ENCODE measurements around the gene NCS1.

Gene NCS1

DNA sequence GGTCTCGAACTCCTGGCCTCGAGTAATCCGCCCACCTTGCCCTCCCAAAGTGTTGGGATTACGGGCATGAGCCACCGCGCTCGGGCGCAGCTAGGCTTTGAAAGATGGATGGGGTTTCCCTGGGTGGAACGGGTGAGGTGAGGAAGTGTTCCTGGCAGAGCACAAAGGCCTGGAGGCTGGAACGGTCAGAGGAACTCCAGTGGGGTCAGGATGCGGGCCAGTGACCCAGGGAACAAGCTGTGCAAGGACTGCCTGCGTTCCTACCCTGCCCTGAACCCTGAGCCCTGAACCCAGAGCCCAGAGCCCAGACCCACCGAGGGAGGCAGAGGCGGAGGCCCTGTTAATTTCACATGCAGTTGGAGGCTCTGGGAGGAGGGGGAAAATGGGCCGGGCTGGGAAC, 23.4 kb downstream of the NCS1 start:
- no peak for DNase-seq

DNA sequence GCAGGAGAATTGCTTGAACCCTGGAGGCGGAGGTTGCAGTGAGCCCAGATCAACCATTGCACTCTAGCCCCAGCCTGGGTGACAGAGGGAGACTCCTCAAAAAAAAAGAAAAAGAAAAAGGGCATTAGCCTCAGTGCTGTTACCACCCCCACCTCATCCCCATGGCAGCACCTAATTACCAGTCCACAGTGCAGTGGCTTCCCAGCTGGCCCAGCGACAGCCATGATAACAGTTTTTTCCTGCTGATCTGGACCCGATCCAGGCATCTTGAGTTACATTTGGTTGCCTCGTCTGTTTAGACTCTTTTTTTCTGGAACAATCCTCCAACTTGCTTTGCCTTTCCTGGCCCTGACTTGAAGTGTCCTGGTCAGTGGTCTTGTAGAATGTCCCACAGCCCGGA, 24.4 kb downstream of the NCS1 start:
- no peak for DNase-seq

DNA sequence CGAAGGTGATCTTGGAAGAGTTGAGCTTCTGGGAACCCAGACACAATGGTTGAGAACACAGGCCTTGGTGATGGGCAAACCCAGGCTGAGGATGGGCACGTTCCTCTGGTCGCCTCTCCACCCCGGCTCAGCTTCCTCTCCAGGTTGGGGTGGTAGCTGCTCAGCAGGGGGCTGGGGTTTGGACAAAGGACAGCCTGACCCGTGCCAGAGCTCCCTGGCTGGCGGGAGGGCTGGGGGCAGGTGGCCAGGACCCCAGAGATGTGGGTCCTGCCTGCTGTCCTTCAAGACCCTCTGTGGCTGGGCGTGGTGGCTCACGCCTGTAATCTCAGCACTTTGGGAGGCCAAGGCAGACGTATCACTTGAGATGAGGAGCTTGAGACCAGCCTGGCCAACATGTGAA, 25.2 kb downstream of the NCS1 start:
- no peak for DNase-seq

DNA sequence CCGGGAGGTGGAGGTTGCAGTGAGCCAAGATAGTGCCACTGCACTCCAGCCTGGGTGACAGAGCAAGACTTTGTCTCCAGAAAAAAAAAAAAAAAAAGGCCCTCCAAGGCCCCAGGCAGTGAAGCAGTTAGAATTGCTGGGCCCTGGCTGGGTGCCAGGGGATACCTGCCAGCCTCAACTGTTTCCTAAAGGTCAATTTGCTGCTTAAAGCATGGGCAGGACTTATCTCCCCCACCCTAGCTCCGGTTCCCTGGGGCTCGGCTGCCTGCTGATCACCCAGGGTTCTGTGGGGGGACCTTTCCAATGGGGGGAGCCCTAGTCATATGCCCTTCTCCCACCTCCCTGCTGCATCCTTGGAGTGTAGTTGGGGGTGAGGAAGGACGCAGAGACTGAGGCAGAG, 25.7 kb downstream of the NCS1 start:
- no peak for DNase-seq

DNA sequence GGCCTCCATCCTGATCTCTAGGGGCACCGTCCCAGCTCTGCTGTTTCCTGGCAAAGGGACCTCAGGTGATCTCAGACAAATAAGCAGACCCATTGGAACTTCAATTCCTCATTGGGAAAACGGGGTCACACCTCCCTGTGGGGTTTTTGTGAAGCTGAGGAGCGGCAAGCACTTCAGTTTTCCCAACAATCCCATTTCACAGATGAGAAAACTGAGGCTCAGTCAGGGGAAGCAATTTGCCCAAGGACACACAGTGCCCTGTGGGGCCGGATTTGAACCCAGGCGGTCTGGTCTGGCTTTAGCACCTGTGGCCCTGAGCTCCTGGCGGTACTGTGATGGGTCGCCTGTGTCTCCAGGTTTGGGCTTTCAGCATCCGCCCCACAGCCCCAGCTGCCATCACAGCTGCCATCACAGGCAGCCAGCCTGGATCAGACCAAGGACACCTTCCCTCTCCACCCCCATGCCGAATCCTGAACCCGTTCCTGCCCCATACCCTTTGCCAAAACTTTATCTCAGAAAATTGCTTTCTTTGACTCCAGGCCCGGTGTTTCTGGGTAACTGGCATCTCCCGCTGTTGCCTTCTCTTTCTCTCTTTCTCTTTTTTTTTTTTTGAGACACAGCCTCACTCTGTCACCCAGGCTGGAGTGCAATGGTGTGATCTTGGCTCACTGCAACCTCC, 26.4 kb downstream of the NCS1 start:
- DNase-seq = no peak

DNA sequence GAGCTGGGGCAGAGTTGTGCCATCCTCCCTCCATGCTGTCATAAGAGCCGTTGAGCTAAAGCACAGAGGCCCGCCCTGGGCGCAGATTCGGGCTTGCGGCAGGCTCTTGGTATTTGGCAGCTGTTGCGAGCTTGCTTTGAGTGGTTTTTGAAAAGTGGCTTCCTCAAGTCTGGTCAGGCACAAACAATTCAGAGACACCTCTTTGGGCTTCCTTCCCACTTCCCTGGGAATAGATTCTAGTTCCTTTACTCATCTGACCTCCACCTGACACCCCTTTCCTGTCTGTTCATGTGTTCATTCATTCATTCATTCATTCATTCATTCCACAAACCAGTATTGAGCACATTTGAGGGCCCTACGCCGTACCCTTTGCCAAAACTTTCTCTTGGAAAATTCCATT, 27.4 kb downstream of the NCS1 start:
- no peak for DNase-seq

DNA sequence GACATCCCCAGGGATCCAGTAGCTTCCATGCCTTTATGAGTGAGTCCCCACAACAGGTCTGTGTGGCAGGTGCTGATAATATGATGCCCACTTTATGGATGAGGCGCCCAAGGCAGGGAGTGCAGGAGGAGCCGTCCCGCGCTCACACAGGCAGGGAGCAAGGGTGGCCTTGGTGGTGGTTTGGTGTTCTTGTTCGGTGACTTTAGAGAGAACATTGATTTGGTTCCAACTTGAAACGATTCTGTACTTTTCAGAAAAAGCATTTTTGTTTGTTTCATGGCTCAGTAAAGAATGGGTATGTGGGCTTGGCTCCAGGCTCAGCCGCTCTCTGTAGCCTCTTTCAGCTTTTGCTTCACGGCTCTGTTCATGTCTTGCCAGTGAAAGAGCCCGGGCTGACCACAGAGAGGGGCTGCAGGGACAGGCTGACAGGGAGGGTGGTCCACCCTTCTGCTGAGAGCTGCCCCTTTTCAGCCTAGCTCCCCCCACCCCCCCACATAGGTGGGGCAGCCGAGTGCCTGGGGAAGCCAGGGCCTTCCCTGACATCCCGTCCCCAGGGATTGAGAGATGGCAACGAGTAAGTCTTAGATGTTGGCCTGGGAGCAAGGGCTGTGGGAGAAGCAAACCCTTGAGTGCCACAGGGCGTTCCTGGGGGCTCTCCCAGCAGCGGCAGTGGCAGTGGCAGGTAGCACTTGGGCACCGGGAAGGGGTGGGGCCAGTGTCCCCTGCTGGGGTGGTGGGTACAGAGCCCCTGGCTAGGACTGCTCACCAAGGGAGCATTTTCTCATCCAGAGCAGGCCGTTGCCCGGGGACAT, 28.0 kb downstream of the NCS1 start:
- DNase-seq = no peak

DNA sequence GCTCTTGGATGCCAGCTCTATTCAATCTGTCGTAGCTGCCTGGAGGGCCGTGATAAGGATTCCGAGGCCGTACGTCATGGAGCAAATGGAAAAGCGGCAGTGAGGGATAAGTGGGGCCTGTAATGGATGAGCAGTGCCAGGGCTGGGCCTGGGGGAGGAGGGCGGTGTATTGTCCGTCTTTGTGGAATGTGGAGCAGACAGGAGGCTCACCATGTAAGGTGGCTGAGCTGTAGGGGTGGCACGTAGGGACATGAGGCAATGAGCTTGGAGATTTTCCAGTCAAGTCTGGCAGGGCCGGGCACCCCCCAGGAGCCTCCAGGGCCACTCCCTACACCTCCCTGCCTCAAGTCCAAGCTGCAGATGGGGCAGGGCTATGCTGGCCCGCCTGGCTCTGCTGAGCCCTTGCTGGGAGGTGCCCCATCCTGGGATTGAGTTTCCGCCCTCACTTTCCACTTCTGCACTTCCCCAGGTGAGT, 29.2 kb downstream of the NCS1 start:
- DNase-seq = no peak

DNA sequence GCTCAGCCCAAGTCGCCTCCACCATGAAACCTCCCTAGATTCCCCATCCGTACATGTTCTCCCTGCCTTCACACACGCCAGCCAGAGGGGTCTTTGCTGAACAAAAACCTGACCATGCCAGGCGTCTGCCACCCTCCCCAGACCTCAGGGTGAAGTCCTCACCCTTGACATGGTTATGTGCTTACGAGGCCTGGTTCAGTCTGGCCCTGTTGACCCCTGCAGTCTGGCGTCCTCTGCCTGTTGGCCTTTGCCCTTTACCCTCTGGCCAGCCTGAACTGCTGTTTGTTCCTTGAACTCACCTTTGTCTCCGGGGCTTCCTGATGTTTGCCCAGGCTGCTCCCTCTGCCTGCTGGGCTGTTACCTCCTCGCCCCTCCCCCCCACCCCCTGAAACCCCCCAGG, 29.8 kb downstream of the NCS1 start:
- DNase-seq = no peak

DNA sequence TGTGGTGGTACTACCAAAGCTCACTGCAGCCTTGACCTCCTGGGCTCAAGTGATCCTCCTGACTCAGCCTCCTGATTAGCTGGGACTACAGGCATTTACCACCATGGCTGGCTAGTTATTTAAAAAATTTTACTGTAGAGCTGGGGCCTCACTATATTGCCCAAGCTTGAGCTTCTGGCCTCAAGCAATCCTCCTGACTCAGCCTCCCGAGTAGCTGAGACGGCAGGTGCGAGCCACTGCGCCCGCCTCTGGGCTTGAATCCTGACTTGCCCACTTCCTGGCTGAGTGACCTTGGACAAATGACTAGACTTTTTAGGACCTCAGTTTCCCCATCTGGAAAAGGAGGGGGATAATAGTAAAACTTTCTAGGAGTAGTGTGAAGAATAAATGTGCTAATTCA, 32.1 kb downstream of the NCS1 start:
- DNase-seq = no peak

DNA sequence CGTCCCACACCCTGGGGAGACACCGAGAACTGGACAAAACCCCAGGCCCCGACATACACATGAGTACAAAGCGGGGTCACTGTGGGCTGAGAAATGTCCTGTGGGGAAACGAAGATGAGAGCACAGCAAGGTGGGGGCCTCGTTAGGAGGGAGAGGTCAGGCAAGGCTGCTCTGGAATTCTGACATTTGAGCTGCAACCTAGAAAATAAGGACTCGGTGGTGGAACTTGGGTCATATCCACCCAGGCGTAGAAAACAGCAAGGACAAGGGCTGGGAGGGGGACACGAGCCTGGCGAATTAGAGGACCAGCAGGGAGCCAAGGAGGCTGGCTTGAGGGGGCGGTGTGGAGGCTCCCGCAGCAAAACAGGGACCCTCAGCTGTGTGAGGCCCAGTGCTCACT, 32.8 kb downstream of the NCS1 start:
- DNase-seq = no peak

DNA sequence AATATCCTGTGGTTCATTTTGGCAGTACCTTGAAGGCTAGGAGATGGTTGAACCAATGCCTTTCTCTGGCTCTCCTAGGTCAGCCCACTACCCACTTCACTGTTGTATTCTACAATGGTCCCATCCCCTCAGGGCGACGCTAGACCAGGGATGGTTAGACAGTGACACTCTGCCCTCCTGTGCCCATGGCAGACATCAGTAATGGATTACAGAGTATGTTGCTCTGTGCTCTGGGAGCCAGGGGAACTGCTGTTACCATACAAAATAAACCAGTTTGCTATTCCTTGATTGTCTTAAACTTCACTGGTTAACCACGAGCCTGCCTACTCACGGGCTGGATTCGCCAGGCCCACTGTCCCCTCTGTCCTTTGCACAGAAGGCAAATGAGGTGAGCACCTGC, 33.7 kb downstream of the NCS1 start:
- DNase-seq = no peak

DNA sequence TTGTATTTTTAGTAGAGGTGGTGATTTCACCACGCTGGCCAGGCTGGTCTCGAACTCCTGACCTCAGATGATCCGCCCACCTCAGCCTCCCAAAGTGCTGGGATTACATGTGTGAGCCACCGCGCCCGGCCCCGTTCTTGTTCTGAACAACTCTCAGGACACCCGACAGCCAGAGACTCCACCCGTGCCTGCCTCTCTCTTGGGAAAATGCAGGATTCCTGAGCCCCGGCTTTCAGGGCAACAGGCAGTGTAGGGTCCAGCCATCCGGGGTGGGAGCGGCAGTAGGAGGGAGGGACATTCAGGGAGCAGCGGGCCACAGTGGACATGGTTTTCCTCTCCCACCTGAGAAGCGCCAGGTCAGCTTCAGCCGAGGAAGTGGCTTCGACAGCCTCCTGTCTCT, 34.4 kb downstream of the NCS1 start:
- DNase-seq = no peak

DNA sequence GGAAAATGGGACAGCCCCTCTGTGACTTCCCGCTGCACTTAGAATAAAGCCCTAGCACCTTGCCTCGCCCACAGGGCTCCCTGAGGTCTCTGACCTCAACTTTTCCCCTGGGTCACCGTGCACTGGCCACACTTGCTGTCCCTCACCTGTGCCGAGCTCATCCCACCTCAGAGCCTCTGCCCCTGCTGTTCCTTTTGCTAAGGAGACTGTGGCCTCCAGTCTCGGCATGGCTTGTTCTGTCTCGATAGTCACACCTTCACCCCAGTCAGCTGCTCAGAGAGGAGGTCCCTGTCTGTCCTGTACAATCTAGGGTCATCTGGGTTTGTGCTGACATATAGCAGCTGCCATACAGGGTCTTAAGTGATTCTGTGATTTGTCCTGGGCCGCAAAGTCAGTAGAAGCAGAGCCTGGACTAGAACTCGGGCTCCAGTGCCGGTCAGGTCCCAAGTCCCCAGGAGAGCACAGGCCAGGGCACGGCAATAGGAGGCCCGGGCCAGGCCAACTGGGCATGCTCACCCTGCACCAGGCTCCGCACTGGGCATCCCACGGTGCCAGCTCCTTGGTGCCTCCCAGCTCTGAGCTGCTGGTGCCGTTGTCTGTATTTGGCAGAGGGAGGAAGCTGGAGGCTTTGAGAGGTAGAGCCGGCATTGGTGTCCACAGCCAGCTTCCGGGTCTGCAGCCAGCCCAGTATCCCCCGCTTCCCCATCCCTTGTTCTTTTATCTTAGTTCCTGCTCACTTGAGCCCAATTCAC, 35.2 kb downstream of the NCS1 start:
- DNase-seq = no peak

DNA sequence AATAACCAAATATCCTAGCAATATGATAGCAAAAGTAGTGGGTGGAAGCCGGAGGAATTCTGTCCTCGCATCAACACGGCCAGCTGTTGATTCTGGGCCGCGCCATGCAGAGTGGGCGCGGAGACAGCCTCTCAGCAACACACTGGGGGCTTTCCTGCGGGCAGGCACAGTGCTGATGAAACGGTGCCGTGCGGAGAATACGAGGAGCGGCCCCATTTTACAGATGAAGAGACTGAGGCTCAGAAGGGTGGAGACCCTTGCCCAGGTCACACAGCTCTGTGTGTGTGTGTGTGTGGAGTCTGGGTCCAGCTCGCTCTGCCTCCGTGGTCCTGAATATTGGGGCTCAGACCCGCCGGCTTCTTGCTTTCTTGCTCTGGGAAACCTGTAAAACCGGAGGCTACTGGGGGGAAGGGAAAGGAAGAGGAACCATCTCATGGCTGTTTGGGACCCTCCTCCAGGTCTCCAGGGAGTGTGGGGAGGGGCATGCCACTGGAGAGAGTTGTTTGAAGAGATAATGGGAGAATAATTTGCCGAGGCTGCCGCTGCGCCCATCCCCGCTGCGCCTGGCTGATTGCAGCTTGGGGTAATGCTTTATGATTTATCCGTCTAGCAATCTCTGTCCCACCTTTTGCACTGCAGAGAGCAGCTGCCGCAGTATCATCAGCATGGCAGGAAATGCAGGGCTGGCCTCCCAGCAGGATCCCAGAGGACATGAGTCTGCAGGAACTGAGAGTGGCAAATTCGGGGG, 36.6 kb downstream of the NCS1 start:
- DNase-seq = peak; percentile 33

DNA sequence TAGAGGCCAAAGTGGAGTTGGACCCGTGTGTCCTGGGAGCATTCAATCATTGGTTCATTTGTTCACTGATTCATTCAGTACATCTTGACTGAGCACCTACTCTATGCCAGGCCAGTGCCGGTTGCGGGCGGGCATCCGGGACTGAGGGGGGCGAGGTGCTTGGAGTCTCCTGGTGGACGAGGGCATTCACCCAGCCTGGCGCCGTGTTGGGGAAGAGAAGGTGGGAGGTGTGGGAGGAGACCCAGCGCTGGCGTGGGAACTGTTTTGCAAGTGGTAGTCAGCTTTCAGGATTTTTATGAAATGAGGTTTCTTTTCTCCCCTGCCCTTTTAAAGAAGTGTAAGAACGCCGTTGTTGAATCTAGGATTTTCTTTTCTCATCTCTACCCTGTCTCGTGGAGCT, 37.2 kb downstream of the NCS1 start:
- no peak for DNase-seq

DNA sequence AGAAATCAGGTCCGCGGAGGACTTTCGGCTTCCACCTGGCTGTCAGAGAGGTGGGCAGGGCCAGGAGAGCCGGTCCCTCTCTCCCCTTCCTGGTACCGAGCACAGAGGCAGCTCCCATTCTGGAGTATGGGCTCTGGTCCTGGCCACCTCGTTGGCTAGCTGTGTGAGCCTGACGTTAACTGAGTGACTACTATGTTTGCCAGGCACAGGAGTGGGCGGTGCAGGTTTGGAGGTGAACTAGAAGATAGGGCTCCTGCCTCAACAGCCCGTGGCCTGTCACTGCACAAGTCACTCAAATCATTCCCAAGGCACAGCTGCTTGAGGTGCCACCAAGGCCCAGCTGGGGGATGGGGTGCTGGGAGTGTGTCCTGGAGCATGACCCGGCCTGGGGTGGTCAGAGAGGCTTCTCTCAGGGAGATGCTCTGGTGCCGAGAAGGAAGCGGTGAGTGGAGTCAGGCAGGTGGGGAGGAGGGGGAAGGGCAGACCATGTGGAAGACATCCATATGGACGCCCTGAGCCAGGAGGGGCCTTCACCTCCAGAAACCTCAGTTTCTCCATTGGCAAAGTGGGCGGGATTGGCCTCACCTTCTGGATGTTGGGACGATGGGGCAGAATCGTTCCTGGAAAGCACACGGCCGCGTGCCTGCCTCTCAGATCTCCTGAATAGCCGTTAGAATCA, 39.5 kb downstream of the NCS1 start:
- DNase-seq = no peak

DNA sequence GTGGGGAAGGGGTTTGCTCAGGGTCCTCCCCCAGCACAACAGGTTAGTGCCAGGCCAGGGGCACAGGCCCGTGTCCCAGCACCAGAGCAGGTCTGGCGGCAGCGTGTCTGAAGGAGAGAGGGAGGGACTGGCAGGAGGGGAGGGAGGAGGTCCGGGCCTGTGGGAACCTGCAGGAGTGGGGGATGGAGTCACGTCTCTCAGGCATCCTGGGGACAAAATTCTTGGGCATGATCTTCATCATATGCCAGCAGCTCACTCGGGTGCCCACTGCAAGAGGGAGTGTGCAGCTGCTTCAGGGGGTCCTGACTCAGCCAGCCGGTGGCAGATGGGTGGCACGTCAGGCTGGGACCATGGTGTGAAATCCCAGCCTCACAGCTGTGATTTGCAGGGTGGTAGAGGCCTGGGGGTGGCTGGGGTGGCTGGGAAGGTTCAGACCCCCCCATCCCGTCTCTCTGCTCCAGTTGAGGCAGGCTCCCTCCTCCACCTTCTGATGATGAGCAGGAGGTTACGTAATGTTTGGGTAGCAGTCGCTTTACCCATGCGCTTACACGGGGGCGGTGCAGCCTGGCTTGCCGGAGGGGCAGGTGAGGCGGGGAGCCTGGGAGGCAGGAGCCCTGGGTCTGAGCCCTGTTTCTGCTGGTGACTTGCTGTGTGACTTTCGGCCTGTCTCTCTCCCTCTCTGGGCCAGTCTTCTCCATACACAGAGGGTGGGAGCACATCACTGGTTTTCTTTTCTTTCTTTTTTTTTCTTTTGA, 40.5 kb downstream of the NCS1 start:
- no peak for DNase-seq

DNA sequence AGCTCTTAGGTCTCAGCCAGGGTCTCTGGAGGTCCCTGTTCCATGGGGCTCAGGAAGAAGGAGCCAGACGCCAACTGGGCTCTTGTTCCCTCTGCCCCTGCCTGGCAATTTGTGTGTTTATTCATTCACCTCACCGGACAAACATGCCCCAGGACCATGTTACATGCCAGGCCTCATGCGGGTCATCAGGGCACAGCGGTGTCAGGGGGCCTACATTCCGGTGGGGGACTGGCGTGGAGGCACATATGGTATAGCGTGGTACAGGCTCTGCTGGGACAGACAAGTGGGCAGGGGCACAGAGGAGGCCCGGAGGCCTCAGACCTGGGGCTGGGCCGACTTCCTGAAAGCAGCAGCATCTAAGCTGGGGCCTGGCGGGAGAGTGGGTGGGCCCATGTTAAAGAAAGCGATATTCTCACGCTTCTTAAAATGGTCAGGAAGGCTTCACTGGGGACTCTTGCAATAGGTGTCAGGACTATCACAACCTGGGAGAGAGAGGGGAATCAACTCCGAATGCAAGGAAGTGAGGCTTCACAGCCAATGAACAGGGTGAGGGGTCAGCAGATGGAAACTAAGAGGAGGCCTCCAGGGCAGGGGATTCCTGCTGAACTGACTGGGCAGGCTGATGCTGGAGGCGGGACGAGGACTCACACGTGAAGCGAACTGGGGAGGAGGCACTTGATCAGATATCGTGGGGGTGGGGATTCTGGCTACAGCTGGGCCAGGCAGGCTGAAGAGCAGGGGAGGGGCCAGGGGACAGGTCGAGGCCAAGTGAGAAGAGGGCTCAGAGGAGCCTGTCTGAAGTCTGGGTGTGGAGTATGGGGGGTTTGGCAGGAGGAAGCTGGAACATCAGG, 41.9 kb downstream of the NCS1 start:
- no peak for DNase-seq

DNA sequence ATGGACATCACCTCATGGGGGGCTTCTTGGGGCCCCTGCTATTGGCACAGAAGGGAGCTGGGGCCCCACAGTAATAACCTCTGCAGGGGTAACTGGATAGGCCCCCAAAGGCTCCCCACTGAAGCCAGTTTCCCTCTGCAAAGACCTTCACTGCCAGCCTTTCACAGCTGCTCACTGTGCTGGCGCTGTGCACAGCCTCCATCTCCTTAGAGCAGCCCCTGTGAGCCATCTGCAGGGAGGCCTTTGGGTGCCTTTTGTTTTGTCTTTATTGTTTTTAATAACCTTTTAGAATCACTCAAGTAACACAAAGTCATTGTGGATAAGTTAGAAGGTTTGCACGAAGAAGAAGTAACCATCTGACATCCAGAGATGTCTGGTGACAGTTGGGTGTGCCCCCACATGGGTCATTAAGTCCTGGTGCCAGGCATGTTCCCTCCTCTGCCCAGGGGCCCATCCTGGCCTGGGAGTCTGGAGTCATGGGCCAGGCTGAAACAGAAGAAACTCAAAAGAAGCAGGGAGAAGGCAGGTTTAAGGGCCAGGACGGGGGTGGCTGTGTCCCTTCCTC, 42.7 kb downstream of the NCS1 start:
- DNase-seq = no peak

Data from fibroblast of skin of back (primary cell).